22Rv1 (cell line): Measurements from ENCODE around the gene SKIC2.
"Not testable (repeated sequence)": the region's sequence is repeated elsewhere in the genome, so short reads cannot be mapped to it uniquely, and the experiment has no call there.

Experiments
- H3K27ac ChIP-seq: fragments of 450-650 bp; 2 replicates; pipeline ENCODE4 v1.5.1; 2017
- ZFX ChIP-seq: fragments of 450-650 bp; IDR thresholded peaks from 2 replicates; pipeline ENCODE4 v1.6.1; 2017; ENCODE audit warnings: antibody characterized with exemption, borderline replicate concordance
- TF ChIP-seq, protein P1 (sequence below): fragments of 450-650 bp; IDR thresholded peaks from 2 replicates; pipeline ENCODE4 v1.5.1; 2017; ENCODE audit warnings: mild to moderate bottlenecking

The SKIC2 gene

GRCh38 chr6:31958741-31959739 is at the start of gene SKIC2, which contains the start of gene NELFE:
Gene SKIC2 (plus strand): TSS chr6:31959175. CDS start chr6:31959193, 18 bp downstream.
Gene NELFE (minus strand): TSS chr6:31958971. CDS start chr6:31958446, 525 bp downstream.
- H3K27ac ChIP-seq = peak within 1 kb of the TSS; percentile 72
- TF ChIP-seq, protein P1, sequence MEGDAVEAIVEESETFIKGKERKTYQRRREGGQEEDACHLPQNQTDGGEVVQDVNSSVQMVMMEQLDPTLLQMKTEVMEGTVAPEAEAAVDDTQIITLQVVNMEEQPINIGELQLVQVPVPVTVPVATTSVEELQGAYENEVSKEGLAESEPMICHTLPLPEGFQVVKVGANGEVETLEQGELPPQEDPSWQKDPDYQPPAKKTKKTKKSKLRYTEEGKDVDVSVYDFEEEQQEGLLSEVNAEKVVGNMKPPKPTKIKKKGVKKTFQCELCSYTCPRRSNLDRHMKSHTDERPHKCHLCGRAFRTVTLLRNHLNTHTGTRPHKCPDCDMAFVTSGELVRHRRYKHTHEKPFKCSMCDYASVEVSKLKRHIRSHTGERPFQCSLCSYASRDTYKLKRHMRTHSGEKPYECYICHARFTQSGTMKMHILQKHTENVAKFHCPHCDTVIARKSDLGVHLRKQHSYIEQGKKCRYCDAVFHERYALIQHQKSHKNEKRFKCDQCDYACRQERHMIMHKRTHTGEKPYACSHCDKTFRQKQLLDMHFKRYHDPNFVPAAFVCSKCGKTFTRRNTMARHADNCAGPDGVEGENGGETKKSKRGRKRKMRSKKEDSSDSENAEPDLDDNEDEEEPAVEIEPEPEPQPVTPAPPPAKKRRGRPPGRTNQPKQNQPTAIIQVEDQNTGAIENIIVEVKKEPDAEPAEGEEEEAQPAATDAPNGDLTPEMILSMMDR = no peak
- no peak for TF ChIP-seq ZFX

DNA sequence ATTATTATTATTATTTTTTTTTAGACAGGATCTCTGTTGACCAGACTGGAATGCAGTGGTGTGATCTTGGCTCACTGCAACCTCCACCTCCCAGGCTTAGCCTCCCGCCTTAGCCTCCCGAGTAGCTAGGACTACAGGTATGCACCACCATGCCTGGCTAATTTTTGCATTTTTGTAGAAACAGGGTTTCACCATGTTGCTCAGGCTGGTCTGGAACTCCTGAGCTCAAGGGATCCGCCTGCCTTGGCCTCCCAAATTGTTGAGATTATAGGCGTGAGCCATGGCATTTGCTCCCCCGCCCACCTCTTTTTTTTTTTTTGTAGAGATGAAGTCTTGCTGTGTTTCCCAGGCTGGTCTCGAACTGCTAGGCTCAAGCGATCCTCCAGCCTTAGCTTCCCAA is 49.7 kb upstream of the SKIC2 start:
- not testable (repeated sequence) for H3K27ac ChIP-seq

DNA sequence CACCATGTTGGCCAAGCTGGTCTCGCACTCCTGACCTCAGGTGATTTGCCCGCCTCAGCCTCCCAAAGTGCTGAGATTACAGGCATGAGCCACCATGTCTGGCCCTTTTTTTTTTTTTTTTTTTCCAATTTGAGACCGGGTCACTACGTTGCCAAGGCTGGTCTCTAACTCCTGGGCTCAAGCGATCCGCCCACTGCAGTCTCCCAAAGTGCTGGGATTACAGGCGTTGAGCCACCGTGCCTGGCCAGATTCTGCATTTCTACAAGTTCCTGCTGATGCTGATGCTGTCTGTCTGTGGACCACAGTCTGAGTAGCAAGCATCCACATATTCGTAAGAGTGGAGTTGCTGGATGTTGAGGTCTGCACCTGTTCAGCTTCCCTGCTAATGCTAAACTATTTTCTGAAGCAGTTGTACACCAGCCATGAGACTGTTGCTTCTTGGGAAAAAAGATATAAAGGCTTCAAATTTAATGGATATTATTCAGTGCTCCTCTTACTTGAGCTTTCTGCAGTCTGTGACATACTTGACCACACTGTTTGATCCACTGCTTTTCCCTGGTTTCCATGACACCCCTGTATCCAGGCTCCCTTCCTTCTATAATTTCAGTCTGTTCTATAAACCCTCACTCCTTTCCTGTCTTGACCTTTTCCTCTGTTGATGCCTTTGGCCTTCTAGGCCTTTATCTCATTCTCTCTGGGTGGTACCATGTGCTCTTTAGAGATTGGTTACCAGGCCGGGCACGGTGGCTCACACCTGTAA is 47.0 kb upstream of the SKIC2 start:
- TF ChIP-seq, protein P1 = no peak
- TF ChIP-seq ZFX = no peak
- no peak overlapping the region for H3K27ac ChIP-seq

- TF ChIP-seq, protein P1 = no peak
- TF ChIP-seq ZFX = no peak
- H3K27ac ChIP-seq = no peak overlapping the region
These were observed 43.6 kb upstream of the SKIC2 start for GRCh38 chr6:31915351-31915750.

DNA sequence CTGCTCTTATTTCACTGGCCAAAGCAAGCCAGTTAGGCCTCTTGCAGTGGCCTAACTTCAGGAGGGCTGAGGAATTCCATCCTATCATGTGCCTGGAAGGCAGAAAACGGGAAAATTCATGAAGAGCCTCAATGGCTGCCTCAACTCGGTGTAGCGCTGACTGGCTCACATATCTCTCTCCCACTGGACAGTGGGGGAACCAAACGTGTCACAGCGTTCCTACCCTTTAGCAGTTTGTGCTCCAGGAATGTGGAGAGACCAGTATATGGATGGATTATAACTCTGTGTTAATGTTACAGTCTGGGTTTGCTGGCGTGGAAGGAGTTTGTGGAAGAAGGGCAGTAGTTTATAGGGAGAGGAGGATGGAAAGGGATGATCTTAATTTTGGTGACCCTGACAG is 43.2 kb upstream of the SKIC2 start:
- TF ChIP-seq, protein P1 = no peak
- TF ChIP-seq ZFX = no peak
- no peak overlapping the region for H3K27ac ChIP-seq

GRCh38 chr6:31918069-31918720 is 40.8 kb upstream of the SKIC2 start:
- no peak for TF ChIP-seq ZFX
- TF ChIP-seq, protein P1 = no peak
- no peak overlapping the region for H3K27ac ChIP-seq

- H3K27ac ChIP-seq = no peak overlapping the region
- TF ChIP-seq, protein P1 = no peak
- TF ChIP-seq ZFX = no peak
These were observed 39.2 kb upstream of the SKIC2 start for GRCh38 chr6:31919624-31920303.
